ENCODE measurements around the gene WDPCP.

DNA sequence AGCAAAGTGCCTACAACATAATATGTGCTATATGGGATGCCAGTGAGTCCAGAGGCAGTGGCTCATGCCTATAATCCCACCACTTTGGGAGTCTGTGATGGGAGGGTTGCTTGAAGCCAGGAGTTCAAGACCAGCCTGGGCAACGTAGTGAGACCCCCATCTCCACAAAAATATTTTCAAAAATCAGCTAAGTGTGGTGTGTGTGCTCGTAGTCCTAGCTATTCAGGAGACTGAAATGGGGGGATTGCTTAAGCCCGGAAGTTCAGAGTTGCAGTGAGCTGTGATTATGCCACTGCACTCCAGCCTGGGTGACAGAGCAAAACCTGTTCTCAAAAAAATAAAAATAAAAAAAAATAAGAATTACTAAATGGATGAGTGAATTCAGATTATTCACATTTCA is 514.3 kb downstream of the WDPCP start:
- TF ChIP-seq, protein P1, sequence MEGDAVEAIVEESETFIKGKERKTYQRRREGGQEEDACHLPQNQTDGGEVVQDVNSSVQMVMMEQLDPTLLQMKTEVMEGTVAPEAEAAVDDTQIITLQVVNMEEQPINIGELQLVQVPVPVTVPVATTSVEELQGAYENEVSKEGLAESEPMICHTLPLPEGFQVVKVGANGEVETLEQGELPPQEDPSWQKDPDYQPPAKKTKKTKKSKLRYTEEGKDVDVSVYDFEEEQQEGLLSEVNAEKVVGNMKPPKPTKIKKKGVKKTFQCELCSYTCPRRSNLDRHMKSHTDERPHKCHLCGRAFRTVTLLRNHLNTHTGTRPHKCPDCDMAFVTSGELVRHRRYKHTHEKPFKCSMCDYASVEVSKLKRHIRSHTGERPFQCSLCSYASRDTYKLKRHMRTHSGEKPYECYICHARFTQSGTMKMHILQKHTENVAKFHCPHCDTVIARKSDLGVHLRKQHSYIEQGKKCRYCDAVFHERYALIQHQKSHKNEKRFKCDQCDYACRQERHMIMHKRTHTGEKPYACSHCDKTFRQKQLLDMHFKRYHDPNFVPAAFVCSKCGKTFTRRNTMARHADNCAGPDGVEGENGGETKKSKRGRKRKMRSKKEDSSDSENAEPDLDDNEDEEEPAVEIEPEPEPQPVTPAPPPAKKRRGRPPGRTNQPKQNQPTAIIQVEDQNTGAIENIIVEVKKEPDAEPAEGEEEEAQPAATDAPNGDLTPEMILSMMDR (IDR thresholded peaks at IDR 0.05): no peak
- no peak for TF ChIP-seq POLR2A (IDR thresholded peaks at IDR 0.05)
